Measurements from ENCODE around the gene APOOL. TPM values are rescaled to one million over a fixed set of nuclear protein-coding genes. Genes with fewer than 3 reads are reported as not detected.
"Not testable (repeated sequence)": the region's sequence is repeated elsewhere in the genome, so short reads cannot be mapped to it uniquely, and the experiment has no call there.

The APOOL gene
- total RNA-seq, 1 experiment from 2014 or later = 14.1 TPM

- not testable (repeated sequence) for DNase-seq (ENCODE audit: low read depth)
These were observed 73.6 kb downstream of the APOOL start for GRCh38 chrX:85077247-85077646.

GRCh38 chrX:85084770-85085393, 81.2 kb downstream of the APOOL start:
- DNase-seq (ENCODE audit: low read depth) = peak; percentile 23

GRCh38 chrX:85089321-85089840, 85.7 kb downstream of the APOOL start:
- DNase-seq (ENCODE audit: low read depth) = no peak

- DNase-seq (ENCODE audit: low read depth) = peak; percentile 13
These were observed 103.7 kb downstream of the APOOL start for GRCh38 chrX:85107407-85107806.

GRCh38 chrX:85108165-85108564, 104.5 kb downstream of the APOOL start:
- no peak for DNase-seq (ENCODE audit: low read depth)

- no peak for DNase-seq (ENCODE audit: low read depth)
These were observed 105.6 kb downstream of the APOOL start for GRCh38 chrX:85109235-85109634.

GRCh38 chrX:85111347-85111746, 107.7 kb downstream of the APOOL start:
- no peak for DNase-seq (ENCODE audit: low read depth)

GRCh38 chrX:85112293-85112692, 108.6 kb downstream of the APOOL start:
- no peak for DNase-seq (ENCODE audit: low read depth)

GRCh38 chrX:85113746-85114145, 110.1 kb downstream of the APOOL start:
- no peak for DNase-seq (ENCODE audit: low read depth)

GRCh38 chrX:85114171-85114570, 110.5 kb downstream of the APOOL start:
- no peak for DNase-seq (ENCODE audit: low read depth)

GRCh38 chrX:85114776-85115175, 111.1 kb downstream of the APOOL start:
- no peak for DNase-seq (ENCODE audit: low read depth)

- no peak for DNase-seq (ENCODE audit: low read depth)
These were observed 111.6 kb downstream of the APOOL start for GRCh38 chrX:85115252-85115651.

GRCh38 chrX:85136409-85136808, 132.7 kb downstream of the APOOL start:
- no peak for DNase-seq (ENCODE audit: low read depth)

GRCh38 chrX:85139422-85139821, 135.7 kb downstream of the APOOL start:
- no peak for DNase-seq (ENCODE audit: low read depth)

GRCh38 chrX:85140964-85141363, 137.3 kb downstream of the APOOL start:
- no peak for DNase-seq (ENCODE audit: low read depth)

Other genes with a start within 250 kb of the APOOL start
- gene SATL1, start 239.9 kb downstream of the APOOL start, total RNA-seq (2014; rRNA removed) = not detected in 2 replicates
- gene ZNF711, start 240.1 kb downstream of the APOOL start, total RNA-seq (2014; rRNA removed) = 3.7 and 4.1 TPM in 2 replicates